ENCODE results near the gene UMAD1.

The UMAD1 gene

DNA sequence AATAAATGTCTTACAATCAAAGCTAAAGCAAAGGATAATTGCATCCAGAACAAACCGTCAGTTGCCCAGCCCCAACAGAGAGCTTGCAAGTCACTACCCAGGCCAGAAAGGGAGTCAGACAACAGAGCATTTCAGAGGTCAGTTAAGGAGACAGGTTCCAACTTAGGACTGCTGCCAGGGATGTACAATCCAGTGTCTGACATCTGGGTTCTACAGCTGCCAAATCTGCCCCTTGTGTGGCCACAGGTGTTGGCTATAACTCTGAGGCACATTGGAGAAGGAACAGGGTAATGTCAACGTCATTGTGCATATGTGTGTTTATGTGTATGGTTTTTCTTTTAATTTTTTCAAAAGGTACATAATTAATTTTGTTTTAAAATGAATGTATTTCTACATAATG, 242.8 kb downstream of the UMAD1 start:
- DNase-seq (ENCODE audit: low spot score), result no peak

DNA sequence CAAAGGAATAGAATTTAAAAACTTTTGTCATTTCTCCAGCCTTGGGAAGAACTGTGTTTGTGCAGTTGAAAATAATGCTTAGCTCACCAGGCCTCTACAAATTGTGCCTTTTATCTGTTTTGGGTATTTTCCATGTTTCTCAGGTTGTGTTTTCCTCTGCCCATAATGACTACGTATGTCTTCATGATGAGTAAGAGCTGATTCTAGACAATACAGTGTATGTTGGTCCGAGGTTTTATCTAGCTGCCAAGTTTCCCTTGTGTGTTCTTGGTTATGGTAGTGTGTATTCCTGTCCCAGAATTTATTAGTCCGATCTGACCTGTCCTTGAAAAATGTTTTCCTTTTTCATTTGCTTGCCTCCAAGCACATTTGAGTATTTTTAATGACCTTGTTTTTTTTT, 244.3 kb downstream of the UMAD1 start:
- DNase-seq (ENCODE audit: low spot score), result no peak

DNA sequence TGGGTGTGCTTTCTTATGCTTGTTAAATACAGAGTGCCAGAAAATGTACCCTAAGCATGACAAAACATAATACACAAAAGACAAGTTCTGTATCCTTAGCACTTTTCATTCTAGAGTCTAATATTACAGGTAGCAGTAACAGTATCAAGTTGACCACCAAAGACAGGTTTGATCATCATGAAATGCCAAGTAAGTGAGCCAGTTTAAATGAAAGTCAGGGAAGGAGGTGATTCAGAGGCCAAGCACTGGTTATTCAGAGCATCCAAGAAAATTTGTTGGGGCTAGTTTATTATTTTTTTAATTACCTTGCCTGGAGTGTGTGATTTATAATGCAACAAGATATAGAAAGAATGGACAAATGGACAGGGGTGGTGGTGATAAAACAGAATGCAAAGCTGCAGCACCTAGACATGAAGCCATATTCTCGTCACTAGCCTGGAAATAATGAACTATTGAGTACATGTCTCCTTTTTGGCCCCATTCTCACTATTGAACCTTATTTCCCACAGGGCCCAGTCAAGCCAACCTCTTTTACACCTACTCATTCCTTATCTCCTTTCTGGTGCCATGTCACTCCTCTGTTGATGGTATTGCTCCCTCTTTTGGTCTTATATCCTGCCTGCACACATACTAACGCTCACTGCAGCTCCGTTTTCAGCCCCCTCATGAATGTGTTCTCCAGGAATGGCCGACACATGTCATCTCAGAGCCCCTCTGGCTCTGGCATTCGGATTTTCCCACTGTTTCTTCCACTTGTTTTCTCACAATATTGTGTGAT, 249.4 kb downstream of the UMAD1 start:
- no peak for DNase-seq (ENCODE audit: low spot score)

GRCh38 chr7:7895004-7895650, 254.6 kb downstream of the UMAD1 start:
- DNase-seq (ENCODE audit: low spot score), result no peak

- DNase-seq (ENCODE audit: low spot score), result no peak
Measured at GRCh38 chr7:7895754-7896153, 255.2 kb downstream of the UMAD1 start.

GRCh38 chr7:7897509-7897908, 257.0 kb downstream of the UMAD1 start:
- DNase-seq (ENCODE audit: low spot score), result no peak

GRCh38 chr7:7897949-7898515, 257.5 kb downstream of the UMAD1 start:
- no peak for DNase-seq (ENCODE audit: low spot score)

DNA sequence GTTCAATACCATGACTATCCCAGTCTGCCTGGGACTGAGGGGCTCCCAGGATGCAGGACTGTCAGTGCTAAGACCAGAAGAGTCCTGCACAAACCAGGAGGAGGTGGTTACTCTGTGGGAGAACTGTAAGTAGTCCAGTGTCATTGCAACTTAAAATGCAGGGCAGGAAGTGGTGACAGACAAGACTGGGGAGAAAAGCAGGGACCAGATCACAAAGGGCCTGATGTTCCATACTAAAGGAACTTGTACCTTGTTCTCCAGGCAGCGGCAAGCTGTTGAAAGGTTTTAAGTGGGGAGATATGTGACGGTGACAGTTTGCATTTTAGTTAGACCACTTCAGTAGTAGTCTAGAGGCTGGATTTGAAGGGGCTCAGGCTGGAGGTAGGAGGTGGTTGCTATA, 262.3 kb downstream of the UMAD1 start:
- DNase-seq (ENCODE audit: low spot score), result no peak

- no peak for DNase-seq (ENCODE audit: low spot score)
Measured at GRCh38 chr7:7907306-7907705, 266.8 kb downstream of the UMAD1 start.

GRCh38 chr7:7908622-7909145, 268.1 kb downstream of the UMAD1 start:
- no peak for DNase-seq (ENCODE audit: low spot score)

GRCh38 chr7:7909376-7909775, 268.8 kb downstream of the UMAD1 start:
- DNase-seq (ENCODE audit: low spot score), result no peak

- DNase-seq (ENCODE audit: low spot score), result no peak
Measured at GRCh38 chr7:7911369-7912123, 271.0 kb downstream of the UMAD1 start.

- DNase-seq (ENCODE audit: low spot score), result no peak
Measured at GRCh38 chr7:7912937-7913336, 272.4 kb downstream of the UMAD1 start.

GRCh38 chr7:7913504-7913903, 273.0 kb downstream of the UMAD1 start:
- DNase-seq (ENCODE audit: low spot score), result no peak

GRCh38 chr7:7914547-7914946, 274.0 kb downstream of the UMAD1 start:
- no peak for DNase-seq (ENCODE audit: low spot score)

DNA sequence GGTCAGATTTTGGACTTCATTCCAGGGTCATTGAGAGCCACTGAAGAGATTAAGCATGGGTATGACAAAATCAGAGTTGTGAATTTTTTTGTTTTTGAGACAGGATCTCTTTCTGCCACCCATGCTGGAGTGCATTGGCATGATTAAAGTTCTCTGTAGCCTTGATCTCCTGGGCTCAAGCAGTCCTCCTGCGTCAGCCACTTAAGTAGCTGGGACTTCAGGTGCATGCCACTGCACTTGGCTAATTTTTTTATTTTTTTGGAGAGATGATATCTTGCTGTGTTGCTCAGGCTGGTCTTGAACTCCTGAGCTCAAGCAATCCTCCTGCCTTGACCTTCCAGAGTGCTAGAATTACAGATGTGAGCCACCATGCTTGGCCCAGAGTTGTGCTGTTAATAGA, 275.5 kb downstream of the UMAD1 start:
- DNase-seq (ENCODE audit: low spot score), result no peak

DNA sequence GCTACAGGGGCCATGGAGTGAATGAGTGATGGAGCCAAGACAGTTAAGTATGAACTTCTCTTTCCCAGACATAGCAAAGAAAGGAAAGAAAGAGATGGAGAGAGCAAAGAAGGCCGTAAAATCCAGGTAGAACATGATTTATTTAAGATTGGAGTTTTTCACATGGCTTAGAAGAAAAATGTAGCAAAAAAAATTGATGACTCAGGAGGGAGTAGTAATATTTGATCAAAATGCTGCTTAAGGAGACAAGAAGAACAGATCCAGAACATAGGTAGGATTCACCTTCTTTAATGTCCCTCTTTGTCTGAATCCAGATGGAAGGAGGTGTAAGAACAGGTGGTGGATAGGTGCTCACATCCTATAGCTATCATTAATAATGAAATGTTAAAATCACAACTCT, 277.0 kb downstream of the UMAD1 start:
- no peak for DNase-seq (ENCODE audit: low spot score)

GRCh38 chr7:7918736-7919448, 278.3 kb downstream of the UMAD1 start:
- DNase-seq (ENCODE audit: low spot score), result no peak

DNA sequence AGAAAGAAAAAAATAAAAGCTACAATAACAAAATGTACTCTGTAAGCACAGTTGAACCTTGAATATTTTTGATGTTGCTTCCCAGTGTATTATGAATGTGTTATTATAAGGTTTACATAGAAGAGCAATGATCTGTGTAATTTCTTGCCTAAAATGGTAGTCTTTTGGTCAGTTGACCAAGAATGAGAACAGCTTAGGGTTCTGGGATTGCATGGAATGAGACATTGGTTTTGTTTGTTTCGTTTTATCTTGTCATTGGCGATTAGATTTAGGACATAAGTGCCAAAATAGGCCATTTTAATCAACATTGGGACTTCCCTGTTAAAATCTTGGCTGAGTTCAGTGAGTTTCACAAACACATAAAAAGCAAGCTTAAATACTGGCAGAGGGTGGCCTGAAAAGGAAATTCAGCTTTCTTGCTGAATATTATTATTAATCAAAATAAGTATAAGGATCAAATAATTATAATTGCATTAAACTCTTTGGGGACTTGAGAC, 278.9 kb downstream of the UMAD1 start:
- DNase-seq (ENCODE audit: low spot score), result no peak

GRCh38 chr7:7920056-7920455, 279.5 kb downstream of the UMAD1 start:
- no peak for DNase-seq (ENCODE audit: low spot score)

DNA sequence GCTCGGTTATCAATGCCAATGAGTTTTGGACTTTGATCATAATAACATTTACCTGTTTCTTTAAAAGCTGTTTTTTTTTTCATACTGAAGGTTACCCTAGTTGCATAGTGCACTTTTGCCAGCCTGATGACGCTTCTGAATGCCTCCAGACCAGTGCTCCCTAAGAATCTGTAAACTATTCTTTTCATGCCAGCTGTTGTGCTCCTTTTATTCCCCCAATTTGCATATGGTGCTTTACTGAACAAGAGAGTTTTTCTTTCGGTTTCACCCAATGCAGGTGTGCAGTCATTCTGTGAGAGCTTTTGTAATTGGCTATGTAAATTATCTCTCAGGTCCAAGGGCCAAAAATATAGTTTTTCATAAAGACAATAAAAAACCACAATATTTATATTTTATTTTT, 279.9 kb downstream of the UMAD1 start:
- DNase-seq (ENCODE audit: low spot score), result no peak

- no peak for DNase-seq (ENCODE audit: low spot score)
Measured at GRCh38 chr7:7921830-7922229, 281.3 kb downstream of the UMAD1 start.

All from hematopoietic multipotent progenitor cell treated with erythropoietin and hydrocortisone succinate and interleukin-3 and kit ligand, for 17 days (in vitro differentiated cells).